A673 (cell line): ENCODE measurements around the gene HSD11B1L.

ENCODE experiments used
- CTCF ChIP-seq: fragments of 300-800, 200-600 bp; sonication (generic); conservative IDR thresholded peaks from 2 replicates; pipeline ENCODE4 v1.5.1; 2017; ENCODE audit warnings: low read depth, mild to moderate bottlenecking, antibody characterized with exemption, low read length, moderate library complexity, mixed read lengths
- EZH2 ChIP-seq: fragments of 200-600 bp; sonication (generic); IDR thresholded peaks from 2 replicates; pipeline ENCODE4 v1.6.1; 2017; ENCODE audit warnings: borderline replicate concordance, low read depth, mild to moderate bottlenecking, mixed read lengths, antibody characterized with exemption, low read length; ENCODE audit not compliant: poor library complexity, severe bottlenecking

GRCh38 chr19:5711713-5712161 is 30.9 kb downstream of the HSD11B1L start:
- TF ChIP-seq CTCF: no peak
- no peak for TF ChIP-seq EZH2
